Thyroid gland (tissue), 4 donors: ENCODE results near the gene MPPED1. TPM values are rescaled to one million over a fixed set of nuclear protein-coding genes. Genes with fewer than 3 reads are reported as not detected.

Experiments
- DNase-seq, 2 donors: peaks; one replicate each; pipeline ENCODE4 v3.0.0-alpha.2; 2019
- H3K27ac ChIP-seq, 3 donors: fragments of 200-600 bp; sonication (generic); 1 replicate in 2 of 3; 2 replicates in 1 of 3; pipeline ENCODE4 v1.5.1; 2016 to 2019; ENCODE audit warnings: mild to moderate bottlenecking in 1 of 3, moderate library complexity in 1 of 3
- H3K27me3 ChIP-seq: fragments of 200-600 bp; sonication (generic); one replicate; pipeline ENCODE4 v1.5.1; 2019
- H3K36me3 ChIP-seq, 2 donors: fragments of 200-600 bp; sonication (generic); one replicate each; pipeline ENCODE4 v1.5.1; 2016 to 2019
- H3K4me1 ChIP-seq, 2 donors: fragments of 200-600 bp; sonication (generic); one replicate each; pipeline ENCODE4 v1.5.1; 2017 to 2019
- H3K4me3 ChIP-seq, 3 donors: fragments of 200-600 bp; sonication (generic); replicated peaks in 1 of 3; 1 replicate in 2 of 3; 2 replicates in 1 of 3; pipeline ENCODE4 v1.5.1; 2016; ENCODE audit warnings: mild to moderate bottlenecking in 1 of 3
- H3K9me3 ChIP-seq: fragments of 200-600 bp; sonication (generic); one replicate; pipeline ENCODE4 v1.5.1; 2017
- CTCF ChIP-seq, 6 experiments: fragments of 200-600 bp in 3 of 6; fragments of 450-650 bp in 3 of 6; sonication (generic) in 3 of 6; IDR thresholded peaks; one replicate each; pipeline ENCODE4 v1.5.1; 2016 to 2019; ENCODE audit warnings: antibody characterized with exemption in 6 of 6, mild to moderate bottlenecking in 2 of 6, inconsistent platforms in 1 of 6, moderate library complexity in 1 of 6
- POLR2A ChIP-seq, 2 donors: fragments of 450-650 bp; IDR thresholded peaks; one replicate each; pipeline ENCODE4 v1.6.1; 2017; ENCODE audit warnings: antibody characterized with exemption in 2 of 2, mild to moderate bottlenecking in 2 of 2, moderate library complexity in 1 of 2
- WGBS, 2 donors: methylation state at CpG; one replicate each; pipeline ENCODE4 v1.1.5; 2017; 5-methylcytosine and 5-hydroxymethylcytosine counted together
- intact Hi-C: fragments of 100-400 bp; cut with DNase I; formaldehyde crosslinking; loops from one replicate; pipeline ENCODE4 v1.15.1; 2023
- total RNA-seq, 4 donors: library from RNA; depleted of rRNA; stranded (reverse); fragments of >200 nt; gene quantifications; one replicate each; pipeline ENCODE4 v1.2.3, GENCODE V29; 2016

Gene MPPED1
- total RNA-seq, 4 donors from 2014 or later = not detected

DNA sequence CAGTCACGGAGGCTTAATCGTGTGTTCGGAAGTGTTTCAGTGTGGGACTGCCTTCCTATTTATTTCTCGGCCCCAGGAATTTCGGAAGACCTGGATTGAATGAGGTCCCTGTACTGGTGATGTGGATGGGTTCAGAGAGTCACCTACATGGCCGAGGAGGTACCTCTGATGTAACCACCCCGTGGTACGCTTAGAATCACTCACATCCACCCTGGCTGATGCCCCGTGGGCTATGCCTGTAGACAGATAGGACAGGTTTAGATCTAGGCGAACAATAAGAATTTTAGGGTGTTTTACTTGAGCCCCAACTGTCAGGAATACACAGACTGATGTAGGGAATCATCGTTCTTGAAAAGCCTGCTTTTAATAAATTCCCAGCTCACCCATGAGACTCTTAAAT, 2.0 kb downstream of the MPPED1 start:
- intact Hi-C loops = no loop called here
- DNase-seq = no peak
- Histone ChIP-seq H3K9me3 (no peaks in the 10 kb centered on the region), H3K36me3 (no peaks in the 10 kb centered on the region), H3K4me3 (no peak overlapping the region), H3K27me3 (peaks cover 6% of the 10 kb centered on the region), H3K4me1 (no peaks in the 10 kb centered on the region), H3K27ac (no peak overlapping the region)
- WGBS, 2 donors = 84 to 90% methylated on average over 11 of the region's 11 CpGs
- TF ChIP-seq POLR2A (IDR thresholded peaks at IDR 0.05) (no peak), CTCF (IDR thresholded peaks at IDR 0.05) (no peak)

- 77 to 85% methylated on average over 7 of the region's 7 CpGs for WGBS, 2 donors
- no peak for TF ChIP-seq CTCF (IDR thresholded peaks at IDR 0.05)
- no peak for TF ChIP-seq POLR2A (IDR thresholded peaks at IDR 0.05)
- intact Hi-C loops = no loop called here
- H3K36me3 ChIP-seq = no peaks in the 10 kb centered on the region
- peaks cover 6% of the 10 kb centered on the region for H3K27me3 ChIP-seq
- no peaks in the 10 kb centered on the region for H3K9me3 ChIP-seq
- no peak for DNase-seq
- H3K27ac ChIP-seq = no peak overlapping the region
- H3K4me1 ChIP-seq = no peaks in the 10 kb centered on the region
- H3K4me3 ChIP-seq = no peak overlapping the region
Observed at GRCh38 chr22:43415681-43416080, 3.9 kb downstream of the MPPED1 start.

- DNase-seq = no peak
- WGBS, 2 donors = 85 to 91% methylated on average over 10 to 11 of the region's 11 CpGs
Observed at GRCh38 chr22:43417555-43417954, 5.7 kb downstream of the MPPED1 start.

GRCh38 chr22:43418079-43418825, 6.4 kb downstream of the MPPED1 start:
- Histone ChIP-seq H3K36me3 (no peaks in the 10 kb centered on the region), H3K9me3 (no peaks in the 10 kb centered on the region), H3K27ac (no peak overlapping the region), H3K4me1 (no peaks in the 10 kb centered on the region), H3K27me3 (peaks cover 3% of the 10 kb centered on the region), H3K4me3 (no peak overlapping the region)
- 73 to 78% methylated on average over 13 to 15 of the region's 15 CpGs for whole genome bisulfite sequencing, 2 donors
- TF ChIP-seq CTCF (IDR thresholded peaks at IDR 0.05) = no peak
- no peak for TF ChIP-seq POLR2A (IDR thresholded peaks at IDR 0.05)
- intact Hi-C loops = no loop called here
- no peak for DNase-seq

More at GRCh38 chr22:43417555-43417954, 5.7 kb downstream of the MPPED1 start:
- Histone ChIP-seq H3K27ac (no peak overlapping the region), H3K27me3 (peaks cover 6% of the 10 kb centered on the region), H3K36me3 (no peaks in the 10 kb centered on the region), H3K4me1 (no peaks in the 10 kb centered on the region), H3K4me3 (no peak overlapping the region), H3K9me3 (no peaks in the 10 kb centered on the region)
- intact Hi-C loops = no loop called here
- TF ChIP-seq CTCF (IDR thresholded peaks at IDR 0.05) (no peak), POLR2A (IDR thresholded peaks at IDR 0.05) (no peak)

GRCh38 chr22:43419371-43420080, 7.7 kb downstream of the MPPED1 start:
- Histone ChIP-seq H3K27ac (no peak overlapping the region), H3K9me3 (no peaks in the 10 kb centered on the region), H3K4me3 (no peak overlapping the region), H3K27me3 (no peaks in the 10 kb centered on the region), H3K4me1 (no peaks in the 10 kb centered on the region), H3K36me3 (no peaks in the 10 kb centered on the region)
- 79 to 80% methylated on average over 12 to 13 of the region's 13 CpGs for WGBS, 2 donors
- no peak for TF ChIP-seq POLR2A (IDR thresholded peaks at IDR 0.05)
- TF ChIP-seq CTCF (IDR thresholded peaks at IDR 0.05) = no peak
- intact Hi-C loops = no loop called here
- DNase-seq = no peak
